ENCODE measurements around the gene NDUFA8.
A peak's percentile ranks its signal among the peaks of the same experiment; 100 is the strongest.
"Not testable (repeated sequence)": the region's sequence is repeated elsewhere in the genome, so short reads cannot be mapped to it uniquely, and the experiment has no call there.

NDUFA8 gene

GRCh38 chr9:122120316-122121071 is 39.1 kb downstream of the NDUFA8 start:
- no peak for DNase-seq

GRCh38 chr9:122119721-122120120 is 39.9 kb downstream of the NDUFA8 start:
- no peak for DNase-seq

DNA sequence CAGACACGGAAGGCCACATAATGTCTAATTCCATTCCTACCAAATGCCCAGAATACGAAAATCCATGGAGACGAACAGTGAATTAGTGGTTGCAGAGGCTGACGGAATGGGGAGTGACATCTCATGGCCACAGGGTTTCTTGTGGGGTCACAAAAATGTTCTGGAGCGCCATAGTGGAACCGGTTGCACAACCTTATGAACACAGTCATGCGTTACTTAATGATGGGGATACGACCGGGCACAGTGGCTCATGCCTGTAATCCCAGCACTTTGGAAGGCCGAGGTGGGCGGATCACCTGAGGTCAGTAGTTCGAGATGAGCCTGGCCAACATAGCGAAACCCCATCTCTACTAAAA is 40.4 kb downstream of the NDUFA8 start:
- DNase-seq, result no peak

DNA sequence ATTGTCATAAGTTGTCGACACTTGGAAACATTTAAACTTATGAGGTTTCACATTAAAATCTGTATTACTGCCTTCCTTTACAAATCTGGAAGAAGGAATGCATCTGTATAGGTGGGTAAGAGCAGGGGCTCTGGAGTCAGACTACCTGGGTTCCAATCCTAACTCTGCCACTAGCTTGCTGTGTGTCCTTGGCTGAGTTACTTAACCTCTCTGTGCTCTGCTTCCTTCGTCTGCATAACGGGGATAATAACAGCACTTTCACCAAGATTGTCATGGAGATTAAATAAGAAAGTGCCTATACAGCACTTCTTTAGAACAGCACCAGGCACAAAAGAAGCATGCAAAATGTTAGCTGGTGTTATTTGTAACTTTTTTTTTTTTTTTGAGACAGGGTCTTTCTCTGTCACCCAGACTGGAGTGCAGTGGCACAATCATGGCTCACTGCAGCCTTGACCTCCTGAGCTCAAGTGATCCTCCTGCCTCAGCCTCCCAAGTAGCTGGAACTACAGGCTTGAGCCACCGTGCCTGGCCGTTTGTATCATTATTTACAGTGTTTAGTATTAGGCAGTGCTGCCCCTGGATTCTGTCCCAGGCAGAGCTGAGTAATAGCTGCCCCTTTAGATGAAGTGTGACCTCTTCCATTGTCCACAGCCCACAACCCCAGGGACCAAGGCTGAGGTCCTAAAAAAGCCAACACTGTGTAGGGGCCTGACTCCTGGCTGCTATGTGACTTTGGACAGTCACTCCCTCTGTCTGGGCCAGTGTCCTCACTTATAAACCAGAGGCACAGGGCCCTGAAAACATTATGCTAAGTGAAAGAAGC is 41.0 kb downstream of the NDUFA8 start:
- no peak for DNase-seq

- DNase-seq, result not testable (repeated sequence)
Observed at GRCh38 chr9:122117241-122117640, 42.3 kb downstream of the NDUFA8 start.

GRCh38 chr9:122116448-122117173 is 43.0 kb downstream of the NDUFA8 start:
- no peak for DNase-seq

DNA sequence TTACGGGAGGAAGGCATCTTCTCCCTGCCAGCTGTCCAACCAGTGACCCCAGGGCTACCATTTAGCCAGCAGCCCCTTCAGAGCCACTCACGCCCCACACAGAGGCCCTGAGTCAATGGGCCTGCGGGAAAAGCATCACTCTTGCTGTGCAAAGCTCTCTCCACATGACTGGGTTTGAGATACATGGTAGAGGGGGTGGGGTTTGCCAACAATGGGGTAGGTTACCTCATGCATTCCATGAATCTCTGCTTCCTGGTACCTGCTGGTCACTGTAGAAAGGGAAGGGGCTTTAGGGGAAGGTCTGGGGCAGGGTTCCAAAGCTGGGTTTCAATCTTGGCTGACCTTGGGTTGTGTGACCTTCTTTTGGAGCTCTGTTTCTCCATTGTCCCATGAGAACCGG is 43.5 kb downstream of the NDUFA8 start:
- peak; percentile 25 for DNase-seq

DNA sequence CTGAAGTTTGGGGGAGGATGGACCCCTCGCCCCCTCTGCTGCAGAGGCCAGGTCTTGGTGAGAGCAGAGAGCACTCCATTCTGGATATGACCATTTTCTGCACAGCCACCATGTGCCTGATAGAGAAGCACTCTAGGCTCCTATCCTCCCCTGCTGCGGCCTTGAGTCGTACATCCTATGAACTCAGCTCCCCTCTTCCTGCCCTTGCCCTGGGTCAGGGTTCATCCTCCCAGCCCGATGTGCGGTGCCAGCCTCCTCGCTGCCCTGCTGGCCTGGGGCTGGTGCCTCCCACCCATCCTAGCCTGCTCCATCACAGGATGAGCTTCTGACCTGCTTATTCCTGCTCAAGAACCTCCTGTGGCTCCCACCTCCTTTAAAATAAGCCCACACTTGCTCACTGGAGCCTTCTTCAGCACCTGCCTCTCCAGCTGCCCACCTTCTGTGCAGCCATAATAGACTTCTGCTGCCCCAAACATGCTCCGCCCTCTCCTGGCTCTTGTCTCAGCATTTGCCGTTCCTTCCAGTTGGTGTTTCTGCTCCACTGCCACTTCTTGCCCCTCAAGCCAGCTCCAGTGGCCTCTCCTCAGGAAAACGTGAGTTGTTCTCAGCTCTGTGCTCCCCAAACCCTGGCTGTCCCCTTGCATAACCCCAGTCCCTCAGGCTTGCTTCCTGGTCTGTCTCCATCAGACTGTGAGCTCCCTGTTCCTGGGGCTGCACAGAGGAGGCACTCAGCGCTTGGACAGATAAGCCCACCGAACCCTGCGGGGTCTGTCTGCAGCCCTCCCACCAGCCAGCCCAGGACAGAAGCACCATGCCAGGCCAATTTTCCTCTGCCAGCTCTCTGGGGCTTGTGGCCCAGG is 44.2 kb downstream of the NDUFA8 start:
- DNase-seq, result peak; percentile 39

GRCh38 chr9:122113574-122113973 is 46.0 kb downstream of the NDUFA8 start:
- no peak for DNase-seq

GRCh38 chr9:122112238-122112637 is 47.3 kb downstream of the NDUFA8 start:
- no peak for DNase-seq

- DNase-seq, result no peak
Observed at GRCh38 chr9:122111413-122112085, 48.0 kb downstream of the NDUFA8 start.

DNA sequence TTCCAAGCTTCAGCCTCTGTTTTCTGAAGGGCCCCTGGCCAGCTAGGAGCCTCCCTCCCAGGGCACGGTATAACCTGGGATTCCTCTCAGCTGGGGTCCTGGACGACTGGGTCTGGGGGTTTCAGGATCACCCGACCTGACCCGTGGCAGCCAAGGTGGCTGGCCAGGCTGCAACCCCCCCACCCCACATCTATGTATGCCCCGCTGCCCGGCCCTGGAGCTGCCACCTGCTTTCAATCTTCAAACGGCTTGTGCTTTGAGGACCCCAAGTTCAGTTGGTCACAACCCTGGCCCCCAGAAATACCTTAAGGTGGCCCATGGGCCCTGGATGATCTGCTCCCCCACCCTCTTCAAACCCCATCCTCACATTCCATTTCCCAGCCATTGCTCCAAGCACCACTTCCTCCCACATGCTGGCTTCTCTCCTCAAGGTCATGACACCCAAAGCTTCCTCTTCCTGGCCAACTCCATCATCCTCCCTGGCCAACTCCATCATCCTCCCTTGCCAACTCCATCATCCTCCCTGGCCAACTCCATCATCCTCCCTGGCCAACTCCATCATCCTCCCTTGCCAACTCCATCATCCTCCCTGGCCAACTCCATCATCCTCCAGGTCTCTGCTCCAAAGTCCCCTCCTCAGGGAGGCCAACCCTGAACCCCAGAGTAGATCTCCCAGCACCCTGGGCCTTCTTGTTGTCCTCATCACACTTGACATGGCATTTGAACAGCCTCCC is 49.3 kb downstream of the NDUFA8 start:
- DNase-seq, result no peak

DNA sequence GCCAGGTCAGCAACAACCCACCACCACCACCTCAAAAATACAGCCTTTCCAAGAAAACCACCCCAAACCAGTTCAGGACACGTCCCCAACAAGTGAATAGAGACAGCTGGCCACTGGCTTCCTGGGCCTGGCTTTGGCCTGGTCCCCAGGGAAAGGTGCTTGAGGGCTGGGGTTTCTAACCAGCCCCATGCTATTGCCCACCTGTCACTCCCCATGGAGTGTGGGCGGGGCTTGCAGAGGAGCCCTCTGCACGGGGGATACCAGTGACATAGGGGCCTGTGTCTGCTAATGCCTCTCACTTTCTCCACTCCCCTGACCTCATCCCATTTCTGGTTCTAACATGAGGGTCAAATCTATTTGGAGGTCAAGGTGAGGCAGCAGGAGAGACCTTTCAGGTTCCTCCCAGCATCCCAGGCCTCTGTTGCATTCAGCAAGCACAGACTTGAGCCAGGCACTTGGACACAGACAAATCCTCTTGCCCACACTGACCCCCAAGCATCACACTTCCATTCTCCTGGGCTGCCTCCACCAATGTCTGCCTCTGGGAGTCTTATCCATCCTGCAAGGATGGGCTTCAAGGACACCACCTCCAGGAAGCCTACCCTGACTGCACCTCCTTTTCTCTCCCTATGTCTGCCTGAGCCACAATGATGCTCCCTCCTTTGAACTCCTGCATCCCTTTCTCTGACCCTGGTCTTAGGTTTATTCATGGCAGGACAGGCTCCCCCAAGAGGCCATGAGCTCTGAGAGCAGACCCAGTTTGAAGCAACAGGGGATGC is 50.4 kb downstream of the NDUFA8 start:
- peak; percentile 32 for DNase-seq

DNA sequence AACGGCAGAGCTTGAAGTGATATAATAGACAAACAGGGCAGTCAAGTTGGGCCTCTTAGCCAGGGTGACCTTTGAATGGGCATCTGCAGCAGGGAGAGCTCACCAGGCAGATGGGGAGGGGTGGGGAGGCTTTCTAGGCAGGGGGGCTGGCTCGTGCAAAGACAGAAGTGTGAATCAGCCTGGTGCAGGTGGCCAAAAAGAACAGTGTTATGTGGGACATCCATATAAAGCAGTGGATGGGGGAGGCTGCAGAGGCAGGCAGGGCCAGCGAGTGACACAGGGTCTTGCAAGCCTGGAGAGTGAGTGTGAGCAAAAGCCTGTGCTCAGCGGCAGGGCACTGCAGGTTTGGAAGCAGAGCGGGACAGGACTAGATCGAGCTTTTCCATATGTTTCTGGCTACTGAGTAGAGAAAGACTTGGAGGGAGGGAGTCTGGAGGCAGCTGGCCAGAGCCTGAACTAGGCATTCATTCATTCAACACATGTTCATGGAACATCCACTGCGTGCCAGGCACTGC is 52.2 kb downstream of the NDUFA8 start:
- DNase-seq, result no peak

DNA sequence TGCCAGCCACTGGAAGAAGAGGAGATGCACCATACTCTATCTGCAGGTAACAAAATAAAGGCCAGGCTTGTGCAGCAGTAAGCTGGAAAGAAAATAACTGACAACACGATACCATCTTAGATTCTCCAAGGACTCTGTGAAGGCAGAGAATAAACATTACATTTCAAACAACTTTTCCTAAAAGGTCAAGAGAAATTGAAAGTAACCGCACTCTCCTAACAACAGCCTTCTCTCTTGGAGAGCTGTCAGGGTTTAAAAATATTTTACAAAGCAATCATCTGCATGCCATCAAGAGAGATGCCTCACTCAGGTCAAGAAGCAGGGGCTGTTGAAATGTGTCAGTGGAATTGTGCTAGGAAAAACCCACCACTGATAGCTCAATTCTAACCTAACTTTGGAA is 53.0 kb downstream of the NDUFA8 start:
- no peak for DNase-seq

- no peak for DNase-seq
Observed at GRCh38 chr9:122103985-122104384, 55.6 kb downstream of the NDUFA8 start.

GRCh38 chr9:122102156-122102555 is 57.4 kb downstream of the NDUFA8 start:
- no peak for DNase-seq

GRCh38 chr9:122100756-122101155 is 58.8 kb downstream of the NDUFA8 start:
- DNase-seq, result no peak

- peak; percentile 82 for DNase-seq
Observed at GRCh38 chr9:122099271-122099869, 60.2 kb downstream of the NDUFA8 start.
